SW480 (cell line): ENCODE results near the gene TMEM217.
"Not testable (repeated sequence)": the region's sequence is repeated elsewhere in the genome, so short reads cannot be mapped to it uniquely, and the experiment has no call there.

Experiments used
- DNase-seq: peaks from one replicate; pipeline ENCODE4 v3.0.0-alpha.2; 2016; ENCODE audit warnings: low spot score

TMEM217 gene

GRCh38 chr6:37180610-37181009 is 77.3 kb downstream of the TMEM217 start:
- not testable (repeated sequence) for DNase-seq

GRCh38 chr6:37180075-37180474 is 77.9 kb downstream of the TMEM217 start:
- DNase-seq = no peak

- no peak for DNase-seq
Observed at GRCh38 chr6:37177935-37178517, 79.9 kb downstream of the TMEM217 start.

- no peak for DNase-seq
Observed at GRCh38 chr6:37177077-37177934, 80.6 kb downstream of the TMEM217 start.

GRCh38 chr6:37176268-37177076 is 81.5 kb downstream of the TMEM217 start:
- no peak for DNase-seq

- no peak for DNase-seq
Observed at GRCh38 chr6:37175332-37176267, 82.3 kb downstream of the TMEM217 start.

- DNase-seq = no peak
Observed at GRCh38 chr6:37174515-37175331, 83.2 kb downstream of the TMEM217 start.

- DNase-seq = no peak
Observed at GRCh38 chr6:37174196-37174514, 83.8 kb downstream of the TMEM217 start.

- no peak for DNase-seq
Observed at GRCh38 chr6:37173493-37174195, 84.3 kb downstream of the TMEM217 start.

GRCh38 chr6:37172912-37173492 is 84.9 kb downstream of the TMEM217 start:
- DNase-seq = no peak

- peak; percentile 98 for DNase-seq
Observed at GRCh38 chr6:37171970-37172812, 85.8 kb downstream of the TMEM217 start.

- peak; percentile 41 for DNase-seq
Observed at GRCh38 chr6:37171201-37171969, 86.6 kb downstream of the TMEM217 start.

- peak; percentile 42 for DNase-seq
Observed at GRCh38 chr6:37170273-37171200, 87.4 kb downstream of the TMEM217 start.

- peak; percentile 91 for DNase-seq
Observed at GRCh38 chr6:37169496-37170272, 88.3 kb downstream of the TMEM217 start, which contains the start of gene PIM1. Gene PIM1, plus strand, starts transcription at chr6:37170152. Its CDS starts 424 bp downstream, at chr6:37170576.

GRCh38 chr6:37168811-37169495 is 89.0 kb downstream of the TMEM217 start:
- peak; percentile 71 for DNase-seq
